Progenitor cell of endocrine pancreas (in vitro differentiated cells): Measurements from ENCODE around the gene KIAA0232. TPM values are rescaled to one million over a fixed set of nuclear protein-coding genes. Genes with fewer than 3 reads are reported as not detected.

ENCODE experiments used
- DNase-seq: peaks from one replicate; pipeline ENCODE4 v3.0.0; 2021; ENCODE audit warnings: low spot score; ENCODE audit not compliant: unreplicated experiment
- H3K27ac Mint-ChIP-seq: 2 replicates; pipeline ENCODE4 v1.8.0; 2021; ENCODE audit warnings: mild to moderate bottlenecking, moderate library complexity, mixed read lengths
- H3K27me3 Mint-ChIP-seq: 2 replicates; pipeline ENCODE4 v1.8.0; 2021; ENCODE audit warnings: mixed read lengths
- H3K36me3 Mint-ChIP-seq: 2 replicates; pipeline ENCODE4 v1.8.0; 2022; ENCODE audit warnings: mixed read lengths; ENCODE audit not compliant: insufficient read depth
- H3K4me1 Mint-ChIP-seq: 2 replicates; pipeline ENCODE4 v1.8.0; 2021; ENCODE audit warnings: low read depth, mixed read lengths
- H3K4me3 Mint-ChIP-seq: 2 replicates; pipeline ENCODE4 v1.8.0; 2021; ENCODE audit warnings: low read depth, mild to moderate bottlenecking, moderate library complexity, mixed read lengths
- H3K9me3 Mint-ChIP-seq: 2 replicates; pipeline ENCODE4 v1.8.0; 2021; ENCODE audit warnings: low read depth, mixed read lengths
- CTCF ChIP-seq: fragments of 200-600 bp; sonication (generic); IDR thresholded peaks from one replicate; pipeline ENCODE4 v1.5.0; 2021; ENCODE audit warnings: antibody characterized with exemption, mild to moderate bottlenecking; ENCODE audit not compliant: unreplicated experiment
- total RNA-seq: library from RNA; stranded (reverse); gene quantifications from 2 replicates; pipeline ENCODE4 v1.2.1, GENCODE V29; 2021

Gene KIAA0232
- total RNA-seq, 1 donor from 2014 or later = 52.8 TPM

GRCh38 chr4:6760865-6761264 lies 21.7 kb upstream of the KIAA0232 start:
- Mint-ChIP-seq H3K36me3 (no peaks in the 10 kb centered on the region), H3K4me1 (no peaks in the 10 kb centered on the region), H3K9me3 (no peaks in the 10 kb centered on the region), H3K27me3 (peaks cover 9% of the 10 kb centered on the region), H3K4me3 (no peak overlapping the region), H3K27ac (peak overlapping the region; percentile 4)
- TF ChIP-seq CTCF = no peak
- DNase-seq = no peak

- no peak overlapping the region for H3K4me3 Mint-ChIP-seq
- no peaks in the 10 kb centered on the region for H3K36me3 Mint-ChIP-seq
- H3K27ac Mint-ChIP-seq = peak overlapping the region; percentile 34
- H3K9me3 Mint-ChIP-seq = no peaks in the 10 kb centered on the region
- peaks cover 9% of the 10 kb centered on the region for H3K27me3 Mint-ChIP-seq
- H3K4me1 Mint-ChIP-seq = no peaks in the 10 kb centered on the region
- no peak for TF ChIP-seq CTCF
- DNase-seq = no peak
Observed at GRCh38 chr4:6761649-6762615, 20.6 kb upstream of the KIAA0232 start.

GRCh38 chr4:6763330-6763851 lies 19.1 kb upstream of the KIAA0232 start:
- no peaks in the 10 kb centered on the region for H3K9me3 Mint-ChIP-seq
- peak overlapping the region; percentile 3 for H3K27ac Mint-ChIP-seq
- TF ChIP-seq CTCF = no peak
- no peak for DNase-seq
- H3K4me3 Mint-ChIP-seq = no peak overlapping the region
- no peaks in the 10 kb centered on the region for H3K36me3 Mint-ChIP-seq
- H3K4me1 Mint-ChIP-seq = peaks cover 3% of the 10 kb centered on the region
- H3K27me3 Mint-ChIP-seq = peaks cover 9% of the 10 kb centered on the region

- TF ChIP-seq CTCF = no peak
- Mint-ChIP-seq H3K4me3 (no peak overlapping the region), H3K27me3 (peaks cover 9% of the 10 kb centered on the region), H3K4me1 (peaks cover 4% of the 10 kb centered on the region), H3K27ac (no peak overlapping the region), H3K9me3 (no peaks in the 10 kb centered on the region), H3K36me3 (no peaks in the 10 kb centered on the region)
- DNase-seq = no peak
Observed at GRCh38 chr4:6764976-6765620, 17.4 kb upstream of the KIAA0232 start.

GRCh38 chr4:6765703-6766102 lies 16.8 kb upstream of the KIAA0232 start:
- Mint-ChIP-seq H3K4me1 (peaks cover 4% of the 10 kb centered on the region), H3K4me3 (no peak overlapping the region), H3K27ac (no peak overlapping the region), H3K36me3 (no peaks in the 10 kb centered on the region), H3K9me3 (no peaks in the 10 kb centered on the region), H3K27me3 (peaks cover 9% of the 10 kb centered on the region)
- no peak for TF ChIP-seq CTCF
- no peak for DNase-seq
